NCI-H748 (cell line): ENCODE data around the gene AGTPBP1.

Source experiments
- DNase-seq: peaks from one replicate; lab custom pipeline; 2025; ENCODE audit not compliant: unreplicated experiment; lab: John Stamatoyannopoulos, UW

AGTPBP1 gene

GRCh38 chr9:85502815-85503655, 238.7 kb downstream of the AGTPBP1 start:
- no peak for DNase-seq

GRCh38 chr9:85501882-85502281, 239.9 kb downstream of the AGTPBP1 start:
- DNase-seq, result no peak

- no peak for DNase-seq
Observed at GRCh38 chr9:85501456-85501855, 240.3 kb downstream of the AGTPBP1 start.
